Left ventricle myocardium superior (tissue), 1 donor: Measurements from ENCODE around the gene SLC26A11. TPM values are rescaled to one million over a fixed set of nuclear protein-coding genes. Genes with fewer than 3 reads are reported as not detected.

ENCODE experiments used
- ATAC-seq: fragments of 200-7000 bp; cut with Tn5 transposase; one replicate; pipeline ENCODE4 v1.9.1; 2020; ENCODE audit warnings: mild to moderate bottlenecking, moderate library complexity
- DNase-seq: peaks from one replicate; pipeline ENCODE4 v3.0.0-alpha.2; 2020
- intact Hi-C: fragments of 100-400 bp; cut with micrococcal nuclease; formaldehyde crosslinking; loops from one replicate; pipeline ENCODE4 v1.11.0; 2022
- total RNA-seq: library from RNA; stranded (reverse); fragmentation: NEBNext Ultra II Directional; extraction: Animal tissue kit (Norgen Biotek cat#: 25700); gene quantifications from one replicate; pipeline ENCODE4 v1.2.1, GENCODE V29; 2021
- donor health status: DM: no; HTN: yes; CAD: no; lungs with severe emphysema.

SLC26A11 gene
- total RNA-seq, 1 donor from 2014 or later: 10.6 TPM

DNA sequence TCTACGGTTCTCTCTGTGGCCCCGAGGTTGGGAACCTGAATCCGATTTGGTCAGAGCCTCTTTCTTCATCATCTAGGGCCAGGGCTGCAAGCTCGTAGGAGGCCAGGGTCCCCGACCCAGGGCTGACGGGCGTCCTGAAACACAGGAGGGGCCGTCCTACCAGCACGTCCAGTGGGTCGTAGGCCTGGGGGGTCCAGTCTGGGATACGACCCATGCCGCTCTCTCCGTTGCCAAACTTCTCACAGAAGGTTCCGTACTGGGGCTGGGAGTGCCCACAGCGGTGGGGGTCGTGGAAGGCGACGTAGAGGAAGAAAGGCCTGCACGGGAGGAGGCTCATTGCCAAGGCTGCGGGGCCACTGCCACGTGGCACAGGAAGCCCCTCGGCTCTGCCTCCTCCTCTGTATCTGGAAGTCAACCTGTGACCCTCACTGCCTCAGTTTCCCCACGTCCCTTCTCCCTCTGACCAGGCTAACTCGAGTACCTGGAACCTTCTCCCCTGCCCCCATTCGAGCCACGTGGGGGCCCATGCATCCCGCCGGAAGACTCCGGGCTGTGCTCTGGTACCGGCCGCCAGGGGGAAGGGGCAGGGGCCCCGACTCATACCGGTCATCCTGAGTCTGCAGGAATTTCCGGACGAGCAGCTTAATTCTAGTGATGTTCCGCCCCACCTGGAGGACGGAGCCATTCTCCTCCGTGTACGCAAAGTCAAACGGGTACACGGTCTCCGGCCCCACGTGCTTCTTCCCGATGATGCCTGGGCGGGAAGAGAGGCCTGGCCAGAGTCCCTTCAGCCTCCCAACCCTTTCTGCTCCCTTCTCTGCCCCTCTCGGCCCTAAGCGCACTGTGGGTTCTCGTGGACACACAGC is 6.0 kb upstream of the SLC26A11 start:
- peak; percentile 21 for DNase-seq
- no peak for ATAC-seq
- intact Hi-C loops: no loop called here

DNA sequence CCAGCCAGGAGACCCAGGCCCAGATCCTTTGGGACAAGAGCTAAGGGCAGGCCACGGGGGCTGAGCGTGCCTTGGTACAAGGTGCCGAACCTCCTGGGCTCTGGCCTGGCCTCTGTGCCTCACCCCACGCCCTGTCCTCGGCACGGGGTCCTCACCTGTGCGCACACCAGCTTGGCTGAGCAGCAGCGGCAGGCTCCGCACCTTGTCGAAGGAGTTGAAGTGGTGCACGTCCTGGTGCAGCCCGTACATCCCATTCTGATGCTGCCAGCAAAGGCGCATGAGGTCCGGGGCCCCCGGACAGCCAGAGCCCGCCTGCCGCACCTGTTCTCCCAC is 5.4 kb upstream of the SLC26A11 start:
- ATAC-seq: no peak
- intact Hi-C loops: no loop called here
- no peak for DNase-seq

DNA sequence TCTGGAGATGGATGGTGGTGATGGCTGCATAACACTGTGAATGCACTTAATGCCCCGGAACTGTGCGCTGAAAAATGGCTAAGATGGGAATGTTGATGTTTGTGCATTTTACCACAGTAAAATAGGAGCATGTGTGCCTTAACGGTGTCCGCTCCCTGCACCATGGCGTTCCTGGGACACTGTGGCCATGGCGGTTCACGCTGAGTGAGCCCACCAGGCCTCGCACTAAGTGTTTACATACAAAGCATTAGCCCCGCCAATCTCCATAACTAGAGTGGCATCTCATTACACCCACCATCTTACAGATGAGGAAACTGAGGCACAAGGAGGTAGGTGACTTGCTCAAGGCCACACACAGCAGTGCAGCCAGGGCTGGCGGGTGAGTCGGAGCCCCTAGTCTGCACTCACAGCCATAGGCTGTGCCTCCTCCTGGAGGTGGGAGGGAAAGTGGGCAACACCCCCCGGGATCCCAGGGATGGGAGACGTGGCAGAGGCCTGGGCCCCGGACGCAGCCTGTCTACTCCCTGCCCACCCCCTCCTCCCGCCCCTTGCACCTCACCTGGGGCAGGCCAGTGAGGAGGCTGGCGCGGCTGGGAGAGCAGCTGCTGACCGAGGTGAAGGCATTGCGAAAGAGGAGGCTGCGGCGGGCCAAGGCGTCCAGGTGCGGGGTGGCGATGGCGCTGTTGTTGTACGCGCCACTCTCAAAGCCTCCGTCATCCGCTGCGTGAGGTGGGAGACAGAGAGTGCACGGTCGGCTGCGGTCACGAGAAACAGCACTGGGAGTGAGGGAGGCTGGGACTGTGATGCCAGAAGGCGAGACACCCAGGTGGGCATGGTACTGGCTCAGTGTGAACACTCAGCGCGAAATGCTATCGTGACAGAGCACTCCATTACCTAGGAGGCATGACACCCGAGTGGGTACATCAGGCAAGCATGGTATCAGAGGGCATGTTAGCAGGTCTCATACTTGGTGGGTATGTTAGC is 3.5 kb upstream of the SLC26A11 start:
- intact Hi-C loops: no loop called here
- DNase-seq (peak; percentile 22), ATAC-seq (no peak)

DNA sequence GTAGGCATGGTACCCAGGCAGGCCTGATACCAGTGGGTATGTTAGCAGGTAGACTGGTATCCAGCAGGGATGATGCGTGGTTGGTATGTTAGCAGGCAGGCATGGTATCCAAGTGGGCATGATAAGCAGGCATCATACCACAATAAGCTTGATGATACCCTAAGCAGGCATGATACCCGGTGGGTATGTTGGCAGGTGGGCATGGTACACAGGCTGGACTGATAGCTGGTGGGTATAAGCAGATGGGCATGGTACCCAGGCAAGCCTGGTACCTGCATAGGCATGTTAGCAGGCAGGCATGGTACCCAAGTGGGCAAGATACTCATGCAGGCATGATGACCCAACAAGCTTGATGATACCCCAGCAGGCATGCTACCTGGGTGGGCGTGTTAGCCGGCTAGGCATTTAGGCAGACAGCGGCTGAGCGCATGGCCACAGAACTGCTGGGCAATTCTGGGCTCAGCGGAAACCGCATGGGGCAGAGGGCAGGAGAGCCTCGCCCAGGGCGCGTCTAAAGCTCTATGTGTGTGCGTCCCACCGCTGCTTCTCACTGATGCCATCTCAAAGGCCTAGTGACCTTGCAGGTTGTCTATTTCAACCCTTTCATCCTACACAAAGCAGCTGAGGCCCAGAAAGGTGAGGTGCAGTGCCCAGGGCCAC is 2.4 kb upstream of the SLC26A11 start:
- peak; percentile 15 for DNase-seq
- ATAC-seq: no peak
- intact Hi-C loops: no loop called here

DNA sequence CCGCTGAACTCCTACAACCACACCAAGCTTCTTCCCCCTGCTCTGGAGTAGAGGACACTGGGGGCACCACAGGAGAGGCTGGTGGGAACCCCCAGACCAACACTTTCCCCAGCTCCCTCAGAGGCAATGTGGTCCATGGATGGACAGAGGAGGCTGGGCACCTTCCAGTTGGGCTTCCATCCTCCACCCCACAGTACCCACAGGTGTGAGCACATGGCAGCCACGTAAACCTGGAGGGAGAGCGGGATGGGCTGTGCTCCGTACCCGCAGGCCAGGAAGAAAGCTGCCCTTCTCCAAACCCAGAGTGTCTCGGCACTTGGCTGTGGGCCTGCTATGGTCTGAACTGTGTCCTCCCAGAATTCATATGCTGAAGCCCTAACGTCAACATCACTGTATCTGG is 1.8 kb upstream of the SLC26A11 start:
- DNase-seq (peak; percentile 9), ATAC-seq (no peak)
- intact Hi-C loops: no loop called here

DNA sequence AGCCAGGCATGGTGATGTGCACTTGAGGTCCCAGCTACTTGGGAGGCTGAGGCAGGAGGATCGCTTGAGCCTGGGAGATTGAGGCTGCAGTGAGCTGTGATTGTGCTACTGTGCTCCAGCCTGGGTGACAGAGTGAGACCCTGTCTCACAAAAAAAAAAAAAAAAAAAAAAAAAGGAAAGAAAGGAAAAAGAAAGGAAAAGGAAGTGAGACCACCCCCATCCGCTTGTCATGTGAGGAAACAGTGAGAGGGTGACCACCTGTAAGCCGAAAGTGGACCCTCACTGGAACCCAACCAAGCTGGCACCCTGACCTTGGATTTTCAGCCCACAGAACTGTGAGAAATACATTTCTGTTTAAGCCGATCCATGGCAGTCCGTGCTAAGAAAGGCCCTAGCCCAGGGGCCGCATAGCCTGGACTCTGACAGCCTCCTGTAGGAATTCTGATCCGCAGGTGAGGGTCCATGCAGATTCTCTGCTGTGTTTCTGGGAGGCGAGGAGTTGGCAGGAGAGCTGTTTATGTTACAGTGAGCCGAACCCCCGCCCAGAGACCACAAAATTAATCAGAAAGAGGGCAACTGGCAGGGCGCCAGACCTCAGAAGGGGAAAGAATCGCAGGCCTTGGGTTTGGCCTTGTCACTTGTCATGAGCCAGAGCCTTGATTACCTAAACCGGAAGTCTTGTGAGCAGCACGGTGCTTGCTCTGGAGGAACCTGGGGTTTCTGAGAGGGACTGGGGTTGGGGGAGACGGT is 1.0 kb upstream of the SLC26A11 start:
- ATAC-seq: peak; percentile 54
- peak; percentile 80 for DNase-seq
- intact Hi-C loops: no loop called here

DNA sequence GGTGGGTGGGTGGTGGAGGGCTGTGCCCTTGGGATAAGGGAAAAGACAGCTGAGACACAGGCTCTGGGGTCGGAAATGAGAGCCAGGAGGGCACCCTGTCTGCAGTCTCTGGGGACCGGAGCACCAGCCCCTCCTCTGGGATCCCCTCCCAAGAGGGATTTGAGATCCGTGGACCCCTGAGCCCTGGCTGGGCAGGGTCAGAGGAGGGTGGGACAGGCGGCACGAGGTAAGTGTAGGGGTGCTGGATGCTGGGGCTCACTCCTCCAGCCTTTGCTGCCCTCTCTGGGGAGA is 519 bp upstream of the SLC26A11 start:
- no peak for ATAC-seq
- DNase-seq: no peak
- intact Hi-C loops: no loop called here

DNA sequence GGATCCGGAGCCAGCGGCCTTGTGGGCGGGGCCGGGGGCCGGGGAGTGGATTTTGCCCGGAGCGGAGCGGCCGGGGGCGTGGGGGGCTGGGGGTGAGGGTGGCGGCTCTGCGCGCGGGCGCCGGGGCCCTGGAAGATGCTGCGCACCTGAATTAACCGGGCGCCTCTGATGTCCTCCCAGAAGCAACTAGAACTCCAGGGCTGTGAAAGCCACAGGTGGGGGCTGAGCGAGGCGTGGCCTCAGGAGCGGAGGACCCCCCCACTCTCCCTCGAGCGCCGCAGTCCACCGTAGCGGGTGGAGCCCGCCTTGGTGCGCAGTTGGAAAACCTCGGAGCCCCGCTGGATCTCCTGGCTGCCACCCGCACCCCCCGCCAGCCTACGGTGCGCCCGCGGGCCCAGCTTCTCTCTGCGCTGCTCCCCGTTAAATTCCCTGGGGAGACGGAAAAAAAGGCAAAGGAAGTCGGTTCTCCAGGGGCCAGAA is 549 bp downstream of the SLC26A11 start:
- ATAC-seq (peak; percentile 51), DNase-seq (no peak)
- intact Hi-C loops: no loop called here

DNA sequence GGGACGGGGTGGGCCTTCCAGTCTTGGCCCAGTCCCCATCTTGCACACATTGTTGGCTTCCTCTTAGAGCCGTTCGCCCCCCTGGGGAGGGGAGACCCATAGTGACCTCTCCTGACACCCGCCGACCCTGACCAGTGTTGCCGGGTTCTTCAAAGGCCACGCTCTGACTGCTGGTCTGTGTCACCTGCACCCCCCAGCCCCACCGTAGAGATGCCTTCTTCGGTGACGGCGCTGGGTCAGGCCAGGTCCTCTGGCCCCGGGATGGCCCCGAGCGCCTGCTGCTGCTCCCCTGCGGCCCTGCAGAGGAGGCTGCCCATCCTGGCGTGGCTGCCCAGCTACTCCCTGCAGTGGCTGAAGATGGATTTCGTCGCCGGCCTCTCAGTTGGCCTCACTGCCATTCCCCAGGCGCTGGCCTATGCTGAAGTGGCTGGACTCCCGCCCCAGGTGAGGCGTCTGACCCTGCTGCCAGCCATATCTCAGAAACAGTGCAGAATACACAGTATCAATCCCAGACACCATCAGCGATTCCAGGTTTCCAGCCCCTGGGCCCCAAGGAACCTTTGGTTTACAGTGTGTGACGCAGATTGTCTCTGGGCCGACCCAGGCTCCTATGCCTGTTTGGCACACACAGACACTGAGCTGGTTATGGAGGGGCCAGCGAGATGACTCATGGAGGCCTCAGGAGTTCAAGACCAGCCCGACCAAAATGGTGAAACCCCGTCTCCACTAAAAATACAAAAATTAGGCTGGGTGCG is 1.3 kb downstream of the SLC26A11 start:
- intact Hi-C loops: no loop called here
- no peak for ATAC-seq
- no peak for DNase-seq

DNA sequence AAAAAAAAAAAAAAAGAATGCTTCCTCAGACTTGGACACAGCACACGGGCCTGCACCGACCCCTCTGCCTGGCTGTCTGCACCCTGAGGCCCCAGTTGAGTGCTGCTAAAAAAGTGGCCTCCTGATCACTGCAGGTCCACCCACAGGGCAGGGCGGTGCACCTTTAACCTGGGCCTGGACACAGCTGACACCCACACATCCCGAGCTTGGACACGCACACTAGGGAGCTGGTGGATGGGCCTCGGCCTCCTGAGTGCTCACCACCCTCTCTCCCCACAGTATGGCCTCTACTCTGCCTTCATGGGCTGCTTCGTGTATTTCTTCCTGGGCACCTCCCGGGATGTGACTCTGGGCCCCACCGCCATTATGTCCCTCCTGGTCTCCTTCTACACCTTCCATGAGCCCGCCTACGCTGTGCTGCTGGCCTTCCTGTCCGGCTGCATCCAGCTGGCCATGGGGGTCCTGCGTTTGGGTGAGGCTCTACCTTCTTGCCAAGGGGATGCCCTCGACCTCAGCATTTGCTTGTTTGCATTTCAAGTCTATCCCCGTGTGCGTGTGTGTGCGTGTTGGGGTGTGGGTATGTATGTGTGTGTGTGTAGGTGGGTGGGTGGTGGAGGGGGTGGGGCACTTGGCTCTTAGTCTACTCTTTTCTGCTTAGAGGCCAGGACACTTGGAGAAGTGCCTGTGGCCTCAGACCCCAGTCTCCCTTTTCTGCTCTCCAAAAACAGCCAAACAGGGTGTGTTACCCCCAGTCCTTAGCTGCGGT is 2.3 kb downstream of the SLC26A11 start:
- peak; percentile 20 for DNase-seq
- no peak for ATAC-seq
- intact Hi-C loops: no loop called here

DNA sequence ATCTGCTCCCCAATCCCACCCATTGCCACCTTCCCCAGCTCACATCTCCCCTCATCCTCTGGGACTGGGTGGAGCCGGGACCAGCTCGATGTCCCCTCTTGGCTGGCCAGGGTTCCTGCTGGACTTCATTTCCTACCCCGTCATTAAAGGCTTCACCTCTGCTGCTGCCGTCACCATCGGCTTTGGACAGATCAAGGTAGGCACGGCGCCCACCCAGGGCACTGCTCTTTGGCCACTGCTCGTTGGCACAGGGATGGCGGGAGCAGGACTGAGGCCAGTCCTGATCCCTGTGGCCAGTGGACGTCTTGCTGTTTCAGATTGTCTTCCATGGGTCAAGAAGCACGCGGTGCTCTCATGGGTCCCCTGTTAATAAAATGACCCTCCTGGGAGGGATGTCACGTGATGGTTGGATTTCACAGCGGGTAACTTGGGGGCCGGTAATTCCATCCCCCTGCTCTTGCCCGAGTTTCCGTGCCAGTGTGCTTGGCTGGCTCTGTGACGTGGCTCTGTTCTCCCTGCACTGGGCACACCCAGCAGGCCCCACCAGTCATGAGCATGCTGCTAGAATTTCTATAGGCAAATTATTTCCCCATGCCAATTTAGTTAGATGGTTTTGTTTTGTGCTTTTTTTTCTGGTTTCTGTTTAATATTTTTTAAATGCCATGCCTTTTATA is 3.1 kb downstream of the SLC26A11 start:
- DNase-seq: peak; percentile 19
- no peak for ATAC-seq
- intact Hi-C loops: no loop called here

DNA sequence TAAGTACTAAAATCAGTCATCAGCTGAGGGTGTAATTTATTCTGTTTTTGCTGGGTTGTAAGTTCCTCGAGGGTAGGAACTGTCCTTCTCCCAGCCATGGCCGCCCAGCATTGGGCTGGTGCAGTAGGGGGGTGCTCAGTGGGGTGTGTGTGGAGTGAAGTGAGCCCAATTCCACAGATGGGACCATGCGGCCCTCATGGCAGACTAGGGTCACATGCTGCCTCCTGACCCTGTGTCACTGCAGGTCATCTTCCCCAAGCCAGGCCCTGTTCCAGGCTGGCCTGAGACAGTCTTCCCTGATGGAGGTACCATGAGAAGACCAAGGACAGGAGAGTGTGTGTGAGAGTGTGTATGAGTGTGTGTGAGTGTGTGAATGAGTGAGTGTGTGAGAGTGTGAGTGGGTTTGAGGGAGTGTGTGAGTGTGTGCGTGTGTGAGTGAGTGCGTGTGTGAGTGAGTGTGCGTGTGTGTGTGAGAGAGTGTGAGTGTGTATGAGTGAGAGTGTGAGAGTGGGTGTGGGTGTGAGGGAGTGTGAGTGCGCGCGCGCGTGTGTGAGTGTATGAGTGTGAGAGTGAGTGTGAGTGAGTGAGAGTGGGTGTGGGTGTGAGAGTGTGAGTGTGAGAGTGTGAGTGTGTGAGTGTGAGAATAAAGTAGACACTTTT is 3.7 kb downstream of the SLC26A11 start:
- ATAC-seq (no peak), DNase-seq (peak; percentile 12)
- intact Hi-C loops: no loop called here

DNA sequence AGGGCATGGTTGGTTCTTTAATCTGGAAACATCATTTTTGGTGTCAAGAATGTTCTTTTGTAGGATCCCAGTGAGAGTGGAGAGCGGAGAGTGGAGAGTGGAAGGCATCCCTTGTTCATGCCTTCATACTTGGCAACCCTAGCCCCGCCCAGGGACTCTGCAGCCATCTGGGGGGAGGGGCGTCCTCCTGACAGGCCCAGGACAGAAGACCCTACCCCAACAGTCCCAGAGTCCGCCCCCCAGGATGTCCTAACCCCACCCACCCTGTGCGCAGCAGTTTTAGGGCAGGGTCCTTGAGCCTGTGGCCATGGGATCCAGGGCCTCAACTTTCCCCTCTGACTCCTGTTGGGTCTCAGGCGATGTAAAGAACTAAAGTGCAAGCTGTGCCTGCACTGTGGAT is 4.5 kb downstream of the SLC26A11 start:
- ATAC-seq (no peak), DNase-seq (peak; percentile 15)
- intact Hi-C loops: no loop called here

DNA sequence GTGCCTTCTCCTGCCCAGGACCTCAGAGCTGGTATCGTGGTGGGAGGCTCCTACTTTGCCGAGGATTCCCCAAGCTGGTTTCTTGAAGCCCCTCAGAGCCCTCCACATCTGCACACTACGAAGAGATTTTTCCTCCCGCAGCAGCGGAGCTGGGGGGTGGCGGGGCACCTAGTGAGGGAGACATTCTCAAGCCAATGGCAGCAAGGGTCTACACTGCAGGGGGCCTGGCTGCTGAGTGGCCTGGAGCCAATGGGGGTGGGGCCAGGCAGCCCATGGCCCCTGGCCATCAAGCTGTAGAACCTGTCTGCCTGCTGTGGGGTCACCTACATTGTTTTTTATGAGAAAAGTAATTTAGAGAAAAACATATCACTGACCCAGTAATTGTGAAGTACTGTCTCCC is 5.0 kb downstream of the SLC26A11 start:
- ATAC-seq (no peak), DNase-seq (peak; percentile 2)
- intact Hi-C loops: no loop called here

DNA sequence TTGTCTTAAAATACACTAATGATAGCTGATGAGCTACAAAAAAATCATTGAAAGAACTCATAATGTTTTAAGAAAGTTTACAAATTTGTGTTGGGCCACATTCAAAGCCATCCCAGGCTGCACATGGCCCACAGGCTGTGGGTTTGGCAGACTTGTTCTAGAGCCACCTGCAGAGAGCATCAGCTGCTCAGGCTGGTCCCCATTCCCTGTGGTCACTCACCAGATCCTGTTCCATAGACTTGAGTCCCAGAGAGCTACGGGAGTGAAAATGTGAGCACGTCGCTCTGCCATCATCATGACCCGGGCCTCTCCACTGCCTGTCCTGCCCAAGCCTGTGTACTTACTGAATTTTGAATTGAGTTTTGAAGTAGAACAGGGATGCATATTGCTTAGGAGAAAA is 6.9 kb downstream of the SLC26A11 start:
- intact Hi-C loops: no loop called here
- DNase-seq: peak; percentile 0

DNA sequence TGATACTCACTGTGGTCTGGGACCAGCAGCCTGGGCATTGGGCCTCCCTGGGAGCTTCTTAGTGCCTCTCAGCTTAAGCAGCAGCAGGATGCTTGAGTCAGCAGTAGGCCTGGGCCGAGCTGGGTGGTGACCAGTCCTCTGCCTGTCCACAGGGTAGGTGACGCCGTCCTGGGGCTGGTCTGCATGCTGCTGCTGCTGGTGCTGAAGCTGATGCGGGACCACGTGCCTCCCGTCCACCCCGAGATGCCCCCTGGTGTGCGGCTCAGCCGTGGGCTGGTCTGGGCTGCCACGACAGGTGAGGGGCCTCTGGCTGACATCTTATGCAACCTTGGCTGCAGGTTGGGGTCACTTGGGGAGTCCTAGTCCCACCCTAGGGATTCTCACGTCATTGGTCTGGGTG is 7.4 kb downstream of the SLC26A11 start:
- peak; percentile 20 for DNase-seq
- intact Hi-C loops: no loop called here
- ATAC-seq: no peak

More for the DNA sequence above, 6.9 kb downstream of the SLC26A11 start:
- ATAC-seq: no peak

DNA sequence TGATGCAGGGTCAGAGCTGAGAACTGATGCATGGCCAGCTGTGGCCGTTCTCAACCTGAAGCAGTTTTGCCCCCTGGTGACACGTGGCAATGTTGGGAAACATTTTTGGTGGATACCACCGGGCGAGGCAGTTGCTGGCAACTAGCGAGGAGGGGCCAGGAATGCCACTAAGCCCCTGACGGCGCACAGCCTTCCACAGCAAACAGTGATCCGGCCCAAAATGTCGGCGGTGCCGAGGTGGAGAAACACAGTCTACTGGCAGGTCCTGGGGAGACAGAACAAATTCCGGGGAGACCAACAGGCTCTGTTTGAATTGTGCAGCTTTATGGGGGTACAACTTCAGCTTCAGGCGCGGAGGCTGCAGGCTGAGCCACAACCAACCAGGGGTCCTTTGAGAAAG is 8.2 kb downstream of the SLC26A11 start:
- intact Hi-C loops: no loop called here
- DNase-seq (no peak), ATAC-seq (no peak)
